Measurements from ENCODE around the gene PTPN2.
A peak's percentile ranks its signal among the peaks of the same experiment; 100 is the strongest.

PTPN2 gene

DNA sequence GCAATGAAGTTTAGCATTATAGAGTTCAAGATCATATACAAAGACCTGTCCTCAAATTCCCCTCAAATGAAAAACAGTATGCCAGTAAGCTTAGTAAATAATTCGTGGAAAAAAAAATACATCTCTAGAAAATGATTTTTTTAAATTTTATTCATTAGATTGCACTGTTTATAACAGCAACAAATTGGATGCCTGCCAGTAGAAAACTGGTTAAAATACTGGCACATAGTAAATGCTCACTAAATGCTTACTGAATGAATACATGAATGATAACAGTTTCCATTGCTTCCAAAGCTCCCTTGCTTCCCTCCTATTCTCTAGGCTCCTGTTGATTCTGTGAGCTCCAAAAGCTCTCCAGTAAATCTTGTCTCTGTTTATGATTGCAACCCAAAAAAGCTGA, 38.2 kb upstream of the PTPN2 start:
- TF ChIP-seq CTCF (conservative IDR thresholded peaks at IDR 0.05; ENCODE audit: low read depth, low read length): no peak
- H2AFZ ChIP-seq (ENCODE audit: low read depth): no peak overlapping the region
- H3K9ac ChIP-seq: no peak overlapping the region
- H3K36me3 ChIP-seq (ENCODE audit: insufficient read depth): no peaks in the 10 kb centered on the region
- H3K4me3 ChIP-seq (IDR thresholded peaks at IDR 0.05; ENCODE audit: insufficient read depth, low read depth, low read length): no peak overlapping the region
- H3K4me2 ChIP-seq: no peak overlapping the region
- H4K20me1 ChIP-seq (ENCODE audit: insufficient read depth): no peaks in the 10 kb centered on the region
- peaks cover 58% of the 10 kb centered on the region for H3K27me3 ChIP-seq (ENCODE audit: insufficient read depth, low read depth)
- H3K79me2 ChIP-seq (ENCODE audit: insufficient read depth, low read depth): no peaks in the 10 kb centered on the region
- H3K27ac ChIP-seq: no peak overlapping the region
- peaks cover 22% of the 10 kb centered on the region for H3K4me1 ChIP-seq (ENCODE audit: low read depth, poor library complexity, severe bottlenecking)

DNA sequence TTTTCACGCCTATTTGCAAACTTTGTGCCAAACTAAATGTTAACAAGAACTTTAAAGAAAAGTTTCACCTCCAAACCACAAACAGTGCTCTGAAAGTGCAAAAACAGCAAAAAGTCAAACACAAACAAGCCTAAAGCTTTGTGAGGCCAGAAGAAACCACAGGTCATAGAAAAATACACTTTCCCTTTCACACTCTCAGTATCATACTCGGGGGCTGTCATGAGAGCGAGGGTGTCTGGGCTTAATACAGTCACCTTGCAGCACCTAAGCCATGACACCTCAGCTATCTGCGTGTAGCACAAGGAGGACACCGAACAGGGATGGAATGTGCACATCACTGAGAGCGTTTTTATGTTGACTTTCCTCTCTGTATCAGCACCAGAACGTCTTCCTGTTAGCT, 37.1 kb upstream of the PTPN2 start:
- no peaks in the 10 kb centered on the region for H3K79me2 ChIP-seq (ENCODE audit: insufficient read depth, low read depth)
- no peaks in the 10 kb centered on the region for H4K20me1 ChIP-seq (ENCODE audit: insufficient read depth)
- TF ChIP-seq CTCF (conservative IDR thresholded peaks at IDR 0.05; ENCODE audit: low read depth, low read length): no peak
- no peak overlapping the region for H3K4me3 ChIP-seq (IDR thresholded peaks at IDR 0.05; ENCODE audit: insufficient read depth, low read depth, low read length)
- no peak overlapping the region for H2AFZ ChIP-seq (ENCODE audit: low read depth)
- H3K4me1 ChIP-seq (ENCODE audit: low read depth, poor library complexity, severe bottlenecking): peaks cover 22% of the 10 kb centered on the region
- no peaks in the 10 kb centered on the region for H3K36me3 ChIP-seq (ENCODE audit: insufficient read depth)
- H3K27me3 ChIP-seq (ENCODE audit: insufficient read depth, low read depth): peaks cover 58% of the 10 kb centered on the region
- no peak overlapping the region for H3K27ac ChIP-seq
- H3K9ac ChIP-seq: no peak overlapping the region
- peak overlapping the region; percentile 67 for H3K4me2 ChIP-seq

DNA sequence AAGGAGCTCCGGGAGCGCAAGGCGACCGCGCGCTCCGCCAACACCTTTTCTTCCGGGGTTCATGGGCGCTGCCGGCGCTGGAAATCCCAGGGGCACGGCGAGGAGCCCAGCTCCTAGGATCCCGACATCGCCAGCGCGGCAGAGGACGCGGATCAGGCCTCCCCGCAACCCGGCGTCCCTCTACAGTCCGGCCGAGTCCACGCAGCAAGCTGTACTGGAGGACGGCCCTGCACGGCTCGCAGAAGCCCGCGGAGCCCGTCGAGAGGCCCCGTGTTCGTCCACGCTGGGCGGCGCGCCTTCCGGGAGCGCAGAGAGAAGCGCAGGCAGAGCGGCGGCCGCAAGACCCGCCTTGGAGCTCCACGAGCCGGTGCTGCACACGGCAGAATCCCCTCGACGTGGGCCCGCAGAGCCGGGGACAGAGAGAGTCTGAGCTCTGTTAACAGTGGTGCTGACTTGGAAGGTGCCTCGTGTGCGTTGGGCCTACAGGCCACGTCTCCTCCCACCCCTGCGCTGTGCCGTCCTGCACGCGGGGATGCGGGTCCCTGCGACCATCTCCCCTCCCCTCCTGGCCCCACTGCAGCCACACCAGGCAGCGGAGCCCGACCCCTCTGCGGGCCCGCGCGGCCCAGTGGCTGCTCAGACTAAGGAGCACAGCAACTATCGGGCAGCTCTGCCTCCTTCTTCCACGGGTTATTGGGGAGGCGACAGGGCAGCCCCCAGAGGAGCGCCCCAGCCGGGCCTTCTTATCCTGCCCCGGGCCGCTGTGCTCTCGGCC, 28.1 kb upstream of the PTPN2 start:
- H3K9ac ChIP-seq: no peak overlapping the region
- no peak for TF ChIP-seq CTCF (conservative IDR thresholded peaks at IDR 0.05; ENCODE audit: low read depth, low read length)
- H4K20me1 ChIP-seq (ENCODE audit: insufficient read depth): no peaks in the 10 kb centered on the region
- H3K36me3 ChIP-seq (ENCODE audit: insufficient read depth): no peaks in the 10 kb centered on the region
- H3K27me3 ChIP-seq (ENCODE audit: insufficient read depth, low read depth): no peaks in the 10 kb centered on the region; the same call in 1 of the 2 replicates
- H3K4me2 ChIP-seq: no peak overlapping the region
- H3K4me1 ChIP-seq (ENCODE audit: low read depth, poor library complexity, severe bottlenecking): no peaks in the 10 kb centered on the region
- no peak overlapping the region for H3K27ac ChIP-seq
- no peak overlapping the region for H2AFZ ChIP-seq (ENCODE audit: low read depth)
- no peaks in the 10 kb centered on the region for H3K79me2 ChIP-seq (ENCODE audit: insufficient read depth, low read depth)
- no peak overlapping the region for H3K4me3 ChIP-seq (IDR thresholded peaks at IDR 0.05; ENCODE audit: insufficient read depth, low read depth, low read length)

DNA sequence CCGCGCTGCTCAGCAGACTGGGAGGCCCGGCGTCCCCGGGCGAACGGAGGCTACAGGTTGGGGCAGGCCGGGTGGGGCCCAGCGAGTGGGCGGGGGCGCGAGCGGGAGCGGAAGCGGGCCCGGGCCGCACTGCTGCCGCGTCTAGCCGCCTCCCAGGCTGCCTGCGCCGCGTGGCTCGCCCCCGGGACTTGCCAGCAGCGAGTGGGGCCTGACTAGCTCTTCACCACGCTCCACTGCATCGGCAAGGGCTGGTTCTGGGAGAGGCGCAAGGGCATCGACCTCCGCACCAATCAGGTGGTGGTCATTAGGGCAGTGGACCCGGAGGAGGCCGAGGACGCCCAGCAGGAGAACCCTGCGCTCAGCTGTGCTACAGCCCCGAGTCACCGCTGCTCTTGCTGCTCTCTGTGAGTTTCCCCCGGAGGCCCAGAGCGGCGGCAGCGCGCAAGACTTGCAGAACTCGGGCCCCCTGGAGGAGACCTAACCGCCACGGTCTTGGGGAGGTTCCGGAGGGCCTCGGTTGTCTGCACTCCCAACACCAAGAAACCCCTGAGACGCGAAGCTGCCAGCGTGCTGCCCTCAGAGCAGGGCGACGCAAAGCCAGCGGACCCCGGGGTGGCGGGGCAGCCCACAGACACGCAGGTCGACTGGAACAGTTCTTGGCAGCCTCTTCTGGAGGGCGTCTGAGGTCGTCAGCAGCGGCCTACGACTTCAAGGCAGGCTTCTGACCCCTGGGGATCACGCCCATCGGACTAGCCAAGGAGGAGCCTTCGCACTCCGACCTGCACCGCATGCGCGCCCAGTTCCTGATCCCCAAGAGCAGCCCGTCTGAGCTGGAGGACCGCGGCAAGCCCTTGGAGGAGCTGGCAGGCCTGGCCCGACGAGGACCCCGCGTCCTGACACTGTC, 27.2 kb upstream of the PTPN2 start:
- no peak overlapping the region for H3K27ac ChIP-seq
- no peaks in the 10 kb centered on the region for H3K36me3 ChIP-seq (ENCODE audit: insufficient read depth)
- no peaks in the 10 kb centered on the region for H3K4me1 ChIP-seq (ENCODE audit: low read depth, poor library complexity, severe bottlenecking)
- no peak overlapping the region for H3K4me3 ChIP-seq (IDR thresholded peaks at IDR 0.05; ENCODE audit: insufficient read depth, low read depth, low read length)
- no peaks in the 10 kb centered on the region for H4K20me1 ChIP-seq (ENCODE audit: insufficient read depth)
- no peak overlapping the region for H3K4me2 ChIP-seq
- H3K79me2 ChIP-seq (ENCODE audit: insufficient read depth, low read depth): no peaks in the 10 kb centered on the region
- no peak overlapping the region for H3K9ac ChIP-seq
- no peak for TF ChIP-seq CTCF (conservative IDR thresholded peaks at IDR 0.05; ENCODE audit: low read depth, low read length)
- no peak overlapping the region for H2AFZ ChIP-seq (ENCODE audit: low read depth)
- no peaks in the 10 kb centered on the region; the same call in 1 of the 2 replicates for H3K27me3 ChIP-seq (ENCODE audit: insufficient read depth, low read depth)

Data from KMS-11 (cell line).